Adrenal gland (tissue), 5 donors: ENCODE data around the gene TDRD9.

ENCODE experiments used
- CTCF ChIP-seq, 6 experiments: fragments of 450-650 bp in 4 of 6; fragments of 200-600 bp in 2 of 6; sonication (generic) in 1 of 6; IDR thresholded peaks; 1 replicate in 5 of 6; 2 replicates in 1 of 6; pipeline versions ENCODE4 v1.5.1 to v1.8.0; 2016 to 2021; ENCODE audit warnings: antibody characterized with exemption in 6 of 6, mild to moderate bottlenecking in 2 of 6, moderate library complexity in 1 of 6
- POLR2A ChIP-seq, 2 donors: fragments of 450-650 bp; IDR thresholded peaks; one replicate each; pipeline ENCODE4 v1.6.1; 2017; ENCODE audit warnings: antibody characterized with exemption in 2 of 2, mild to moderate bottlenecking in 2 of 2, moderate library complexity in 1 of 2
- donor health status: DM: no; HTN: no; CAD: no.

- TF ChIP-seq CTCF (IDR thresholded peaks at IDR 0.05) = no peak
- no peak for TF ChIP-seq POLR2A (IDR thresholded peaks at IDR 0.05)
These were observed 76.6 kb downstream of the TDRD9 start for GRCh38 chr14:104004849-104005248.
